GM23338 (cell line): Measurements from ENCODE around the gene OR2J2. TPM values are rescaled to one million over a fixed set of nuclear protein-coding genes. Genes with fewer than 3 reads are reported as not detected.
"Not testable (repeated sequence)": the region's sequence is repeated elsewhere in the genome, so short reads cannot be mapped to it uniquely, and the experiment has no call there.

ENCODE experiments used
- ATAC-seq: fragments of 200-7000 bp; cut with Tn5 transposase; 3 replicates; pipeline ENCODE4 v1.9.1; 2020
- DNase-seq: peaks from one replicate; pipeline ENCODE4 v3.0.0-alpha.2; 2015; ENCODE audit warnings: low spot score
- H2AFZ ChIP-seq: fragments of 200-600 bp; sonication (generic); 2 replicates; pipeline ENCODE4 v1.8.0; 2016; ENCODE audit warnings: antibody characterized with exemption, mild to moderate bottlenecking, moderate library complexity
- H3F3A ChIP-seq: fragments of 200-600 bp; sonication (generic); replicated peaks from 2 replicates; pipeline ENCODE4 v1.8.0; 2017; ENCODE audit warnings: antibody characterized with exemption, mixed run types, low read depth
- H3K27ac ChIP-seq: fragments of 200-600 bp; sonication (generic); 2 replicates; pipeline ENCODE4 v1.6.1; 2016; ENCODE audit warnings: low read depth
- H3K27me3 ChIP-seq: fragments of 200-600 bp; sonication (generic); 2 replicates; pipeline ENCODE4 v1.8.0; 2016; ENCODE audit warnings: mild to moderate bottlenecking, mixed run types, moderate library complexity; ENCODE audit not compliant: insufficient read depth
- H3K36me3 ChIP-seq: fragments of 200-600 bp; sonication (generic); 2 replicates; pipeline ENCODE4 v1.8.0; 2016; ENCODE audit warnings: mild to moderate bottlenecking; ENCODE audit not compliant: insufficient read depth
- H3K4me1 ChIP-seq: fragments of 200-600 bp; sonication (generic); 2 replicates; pipeline ENCODE4 v1.8.0; 2016; ENCODE audit warnings: mild to moderate bottlenecking, moderate library complexity; ENCODE audit not compliant: insufficient read depth
- H3K4me2 ChIP-seq: fragments of 200-600 bp; sonication (generic); 2 replicates; pipeline ENCODE4 v1.7.1; 2017; ENCODE audit warnings: mixed run types
- H3K4me3 ChIP-seq: fragments of 200-600 bp; sonication (generic); 2 replicates; pipeline ENCODE4 v1.6.1; 2016; ENCODE audit warnings: mixed run types
- H3K79me2 ChIP-seq: fragments of 200-600 bp; sonication (generic); replicated peaks from 2 replicates; pipeline ENCODE4 v1.8.0; 2017; ENCODE audit warnings: mild to moderate bottlenecking; ENCODE audit not compliant: insufficient read depth
- H3K9me2 ChIP-seq: fragments of 200-600 bp; sonication (generic); 2 replicates; pipeline ENCODE4 v1.8.0; 2017; ENCODE audit not compliant: insufficient read depth
- H4K20me1 ChIP-seq: fragments of 200-600 bp; sonication (generic); replicated peaks from 2 replicates; pipeline ENCODE4 v1.8.0; 2017; ENCODE audit warnings: mild to moderate bottlenecking; ENCODE audit not compliant: insufficient read depth
- H3K27ac Mint-ChIP-seq: 2 replicates; pipeline ENCODE4 v1.8.0; 2020; ENCODE audit warnings: inconsistent platforms, mild to moderate bottlenecking, moderate library complexity, mixed read lengths
- H3K27me3 Mint-ChIP-seq: 3 replicates; pipeline ENCODE4 v1.8.0; 2022; ENCODE audit warnings: low read depth, mild to moderate bottlenecking, moderate library complexity, mixed read lengths, inconsistent platforms; ENCODE audit not compliant: insufficient read depth, poor library complexity
- H3K36me3 Mint-ChIP-seq: 3 replicates; pipeline ENCODE4 v1.8.0; 2021; ENCODE audit warnings: low read depth, mild to moderate bottlenecking, inconsistent platforms, moderate library complexity, mixed read lengths
- H3K4me1 Mint-ChIP-seq: 3 replicates; pipeline ENCODE4 v1.8.0; 2020; ENCODE audit warnings: mild to moderate bottlenecking, inconsistent platforms, mixed read lengths
- H3K4me3 Mint-ChIP-seq: 3 replicates; pipeline ENCODE4 v1.8.0; 2021; ENCODE audit warnings: moderate library complexity, mild to moderate bottlenecking, inconsistent platforms, mixed read lengths
- H3K9me3 Mint-ChIP-seq: 3 replicates; pipeline ENCODE4 v1.8.0; 2020; ENCODE audit warnings: moderate library complexity, mild to moderate bottlenecking, inconsistent platforms, mixed read lengths
- EZH2 ChIP-seq: fragments of 200-600 bp; sonication (generic); IDR thresholded peaks from one replicate; pipeline ENCODE4 v1.8.0; 2017; ENCODE audit warnings: antibody characterized with exemption, mild to moderate bottlenecking, low read depth; ENCODE audit not compliant: unreplicated experiment
- EZH2phosphoT487 ChIP-seq: fragments of 200-600 bp; sonication (generic); IDR thresholded peaks from one replicate; pipeline ENCODE4 v1.8.1; 2018; ENCODE audit warnings: antibody characterized with exemption; ENCODE audit not compliant: unreplicated experiment
- JUNB ChIP-seq: IDR thresholded peaks from one replicate; pipeline ENCODE4 v1.6.1; 2016; ENCODE audit warnings: antibody characterized with exemption; ENCODE audit not compliant: unreplicated experiment
- NANOG ChIP-seq: IDR thresholded peaks from 2 replicates; pipeline ENCODE4 v1.6.1; 2016; ENCODE audit warnings: antibody characterized with exemption, borderline replicate concordance
- STAT1 ChIP-seq: IDR thresholded peaks from one replicate; pipeline ENCODE4 v1.6.1; 2016; ENCODE audit warnings: antibody characterized with exemption; ENCODE audit not compliant: unreplicated experiment
- ZNF114 ChIP-seq: fragments of 250-450 bp; sonication (Bioruptor Pico); IDR thresholded peaks from 2 replicates; pipeline ENCODE4 v1.5.0; 2020; ENCODE audit warnings: mild to moderate bottlenecking, moderate library complexity
- ZNF331 ChIP-seq: fragments of 250-450 bp; sonication (Bioruptor Pico); IDR thresholded peaks from 2 replicates; pipeline ENCODE4 v1.5.0; 2020; ENCODE audit warnings: low read depth, mild to moderate bottlenecking, moderate library complexity
- polyA plus RNA-seq: library from polyadenylated mRNA; unstranded; fragments of >200 nt; fragmentation: Nextera tagmentation; extraction: Ambion mirVana; gene quantifications from 2 replicates; pipeline ENCODE4 v1.2.1, GENCODE V29; 2016
- total RNA-seq: library from RNA; depleted of rRNA; stranded (reverse); fragments of >200 nt; shearing (Covaris generic); gene quantifications from 2 replicates; pipeline ENCODE4 v1.2.3, GENCODE V29; 2014
- TF ChIP-seq, protein P1 (sequence below): IDR thresholded peaks from 2 replicates; pipeline ENCODE4 v1.6.1; 2016; ENCODE audit warnings: antibody characterized with exemption
- TF ChIP-seq, protein P2 (sequence below): IDR thresholded peaks from one replicate; pipeline ENCODE4 v1.6.1; 2018; ENCODE audit warnings: antibody characterized with exemption; ENCODE audit not compliant: unreplicated experiment
- TF ChIP-seq, protein P3 (sequence below): fragments of 250-450 bp; sonication (Bioruptor Pico); IDR thresholded peaks from 2 replicates; pipeline ENCODE4 v1.5.0; 2020; ENCODE audit warnings: mild to moderate bottlenecking, moderate library complexity

The OR2J2 gene
- total and polyA plus RNA-seq, 2 experiments from 2014 or later: not detected

DNA sequence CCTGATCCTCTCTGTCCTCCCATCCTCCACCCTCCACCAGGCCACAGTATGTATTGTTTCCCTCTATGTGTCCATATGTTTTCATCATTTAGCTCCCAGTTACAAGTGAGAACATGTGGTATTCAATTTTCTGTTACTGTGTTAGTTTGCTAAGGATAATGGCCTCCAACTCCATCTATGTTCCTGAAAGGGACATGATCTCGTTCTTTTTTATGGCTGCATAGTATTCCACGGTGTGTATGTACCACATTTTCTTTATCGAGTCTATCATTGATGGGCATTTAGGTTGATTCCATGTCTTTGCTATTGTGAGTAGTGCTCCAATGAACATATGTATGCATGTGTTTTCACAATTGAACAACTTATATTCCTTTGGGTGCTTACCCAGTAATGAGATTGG lies 21.3 kb upstream of the OR2J2 start:
- H3K4me1 ChIP-seq, H3K4me1 Mint-ChIP-seq, H3K27ac ChIP-seq, DNase-seq, H2AFZ ChIP-seq, H3F3A ChIP-seq, ATAC-seq, H4K20me1 ChIP-seq, H3K36me3 Mint-ChIP-seq, H3K4me2 ChIP-seq, H3K27me3 ChIP-seq, H3K79me2 ChIP-seq, H3K36me3 ChIP-seq, H3K4me3 ChIP-seq, H3K27me3 Mint-ChIP-seq, H3K9me2 ChIP-seq, H3K27ac Mint-ChIP-seq, H3K4me3 Mint-ChIP-seq: not testable (repeated sequence)
- peaks cover 10% of the 10 kb centered on the region; the same call in 2 of the 3 replicates for H3K9me3 Mint-ChIP-seq

DNA sequence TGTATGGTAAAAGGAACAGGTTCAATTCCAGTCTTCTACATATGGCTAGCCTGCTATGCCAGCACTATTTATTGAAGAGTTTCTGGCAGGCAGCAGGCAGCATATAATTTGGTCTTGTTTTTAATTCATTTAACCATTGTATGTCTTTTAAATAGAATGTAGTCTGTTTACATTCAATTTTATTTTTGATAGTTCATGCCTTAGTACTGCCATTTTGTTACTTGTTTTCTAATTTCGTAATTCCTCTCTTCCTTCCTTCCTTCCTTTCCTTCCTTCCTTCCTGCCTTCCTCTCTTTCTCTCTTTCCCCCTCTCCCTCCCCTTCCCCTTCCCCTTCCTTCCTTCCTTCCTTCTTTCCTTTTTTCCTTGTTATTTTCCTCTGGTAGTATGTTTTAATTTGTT lies 17.6 kb upstream of the OR2J2 start:
- no peak overlapping the region for H3K27ac Mint-ChIP-seq
- TF ChIP-seq NANOG (no peak), EZH2phosphoT487 (no peak), ZNF331 (no peak), EZH2 (no peak), STAT1 (no peak), JUNB (no peak), ZNF114 (no peak)
- TF ChIP-seq, protein P1, sequence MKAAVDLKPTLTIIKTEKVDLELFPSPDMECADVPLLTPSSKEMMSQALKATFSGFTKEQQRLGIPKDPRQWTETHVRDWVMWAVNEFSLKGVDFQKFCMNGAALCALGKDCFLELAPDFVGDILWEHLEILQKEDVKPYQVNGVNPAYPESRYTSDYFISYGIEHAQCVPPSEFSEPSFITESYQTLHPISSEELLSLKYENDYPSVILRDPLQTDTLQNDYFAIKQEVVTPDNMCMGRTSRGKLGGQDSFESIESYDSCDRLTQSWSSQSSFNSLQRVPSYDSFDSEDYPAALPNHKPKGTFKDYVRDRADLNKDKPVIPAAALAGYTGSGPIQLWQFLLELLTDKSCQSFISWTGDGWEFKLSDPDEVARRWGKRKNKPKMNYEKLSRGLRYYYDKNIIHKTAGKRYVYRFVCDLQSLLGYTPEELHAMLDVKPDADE: no peak
- TF ChIP-seq, protein P2, sequence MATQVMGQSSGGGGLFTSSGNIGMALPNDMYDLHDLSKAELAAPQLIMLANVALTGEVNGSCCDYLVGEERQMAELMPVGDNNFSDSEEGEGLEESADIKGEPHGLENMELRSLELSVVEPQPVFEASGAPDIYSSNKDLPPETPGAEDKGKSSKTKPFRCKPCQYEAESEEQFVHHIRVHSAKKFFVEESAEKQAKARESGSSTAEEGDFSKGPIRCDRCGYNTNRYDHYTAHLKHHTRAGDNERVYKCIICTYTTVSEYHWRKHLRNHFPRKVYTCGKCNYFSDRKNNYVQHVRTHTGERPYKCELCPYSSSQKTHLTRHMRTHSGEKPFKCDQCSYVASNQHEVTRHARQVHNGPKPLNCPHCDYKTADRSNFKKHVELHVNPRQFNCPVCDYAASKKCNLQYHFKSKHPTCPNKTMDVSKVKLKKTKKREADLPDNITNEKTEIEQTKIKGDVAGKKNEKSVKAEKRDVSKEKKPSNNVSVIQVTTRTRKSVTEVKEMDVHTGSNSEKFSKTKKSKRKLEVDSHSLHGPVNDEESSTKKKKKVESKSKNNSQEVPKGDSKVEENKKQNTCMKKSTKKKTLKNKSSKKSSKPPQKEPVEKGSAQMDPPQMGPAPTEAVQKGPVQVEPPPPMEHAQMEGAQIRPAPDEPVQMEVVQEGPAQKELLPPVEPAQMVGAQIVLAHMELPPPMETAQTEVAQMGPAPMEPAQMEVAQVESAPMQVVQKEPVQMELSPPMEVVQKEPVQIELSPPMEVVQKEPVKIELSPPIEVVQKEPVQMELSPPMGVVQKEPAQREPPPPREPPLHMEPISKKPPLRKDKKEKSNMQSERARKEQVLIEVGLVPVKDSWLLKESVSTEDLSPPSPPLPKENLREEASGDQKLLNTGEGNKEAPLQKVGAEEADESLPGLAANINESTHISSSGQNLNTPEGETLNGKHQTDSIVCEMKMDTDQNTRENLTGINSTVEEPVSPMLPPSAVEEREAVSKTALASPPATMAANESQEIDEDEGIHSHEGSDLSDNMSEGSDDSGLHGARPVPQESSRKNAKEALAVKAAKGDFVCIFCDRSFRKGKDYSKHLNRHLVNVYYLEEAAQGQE: no peak
- TF ChIP-seq, protein P3, sequence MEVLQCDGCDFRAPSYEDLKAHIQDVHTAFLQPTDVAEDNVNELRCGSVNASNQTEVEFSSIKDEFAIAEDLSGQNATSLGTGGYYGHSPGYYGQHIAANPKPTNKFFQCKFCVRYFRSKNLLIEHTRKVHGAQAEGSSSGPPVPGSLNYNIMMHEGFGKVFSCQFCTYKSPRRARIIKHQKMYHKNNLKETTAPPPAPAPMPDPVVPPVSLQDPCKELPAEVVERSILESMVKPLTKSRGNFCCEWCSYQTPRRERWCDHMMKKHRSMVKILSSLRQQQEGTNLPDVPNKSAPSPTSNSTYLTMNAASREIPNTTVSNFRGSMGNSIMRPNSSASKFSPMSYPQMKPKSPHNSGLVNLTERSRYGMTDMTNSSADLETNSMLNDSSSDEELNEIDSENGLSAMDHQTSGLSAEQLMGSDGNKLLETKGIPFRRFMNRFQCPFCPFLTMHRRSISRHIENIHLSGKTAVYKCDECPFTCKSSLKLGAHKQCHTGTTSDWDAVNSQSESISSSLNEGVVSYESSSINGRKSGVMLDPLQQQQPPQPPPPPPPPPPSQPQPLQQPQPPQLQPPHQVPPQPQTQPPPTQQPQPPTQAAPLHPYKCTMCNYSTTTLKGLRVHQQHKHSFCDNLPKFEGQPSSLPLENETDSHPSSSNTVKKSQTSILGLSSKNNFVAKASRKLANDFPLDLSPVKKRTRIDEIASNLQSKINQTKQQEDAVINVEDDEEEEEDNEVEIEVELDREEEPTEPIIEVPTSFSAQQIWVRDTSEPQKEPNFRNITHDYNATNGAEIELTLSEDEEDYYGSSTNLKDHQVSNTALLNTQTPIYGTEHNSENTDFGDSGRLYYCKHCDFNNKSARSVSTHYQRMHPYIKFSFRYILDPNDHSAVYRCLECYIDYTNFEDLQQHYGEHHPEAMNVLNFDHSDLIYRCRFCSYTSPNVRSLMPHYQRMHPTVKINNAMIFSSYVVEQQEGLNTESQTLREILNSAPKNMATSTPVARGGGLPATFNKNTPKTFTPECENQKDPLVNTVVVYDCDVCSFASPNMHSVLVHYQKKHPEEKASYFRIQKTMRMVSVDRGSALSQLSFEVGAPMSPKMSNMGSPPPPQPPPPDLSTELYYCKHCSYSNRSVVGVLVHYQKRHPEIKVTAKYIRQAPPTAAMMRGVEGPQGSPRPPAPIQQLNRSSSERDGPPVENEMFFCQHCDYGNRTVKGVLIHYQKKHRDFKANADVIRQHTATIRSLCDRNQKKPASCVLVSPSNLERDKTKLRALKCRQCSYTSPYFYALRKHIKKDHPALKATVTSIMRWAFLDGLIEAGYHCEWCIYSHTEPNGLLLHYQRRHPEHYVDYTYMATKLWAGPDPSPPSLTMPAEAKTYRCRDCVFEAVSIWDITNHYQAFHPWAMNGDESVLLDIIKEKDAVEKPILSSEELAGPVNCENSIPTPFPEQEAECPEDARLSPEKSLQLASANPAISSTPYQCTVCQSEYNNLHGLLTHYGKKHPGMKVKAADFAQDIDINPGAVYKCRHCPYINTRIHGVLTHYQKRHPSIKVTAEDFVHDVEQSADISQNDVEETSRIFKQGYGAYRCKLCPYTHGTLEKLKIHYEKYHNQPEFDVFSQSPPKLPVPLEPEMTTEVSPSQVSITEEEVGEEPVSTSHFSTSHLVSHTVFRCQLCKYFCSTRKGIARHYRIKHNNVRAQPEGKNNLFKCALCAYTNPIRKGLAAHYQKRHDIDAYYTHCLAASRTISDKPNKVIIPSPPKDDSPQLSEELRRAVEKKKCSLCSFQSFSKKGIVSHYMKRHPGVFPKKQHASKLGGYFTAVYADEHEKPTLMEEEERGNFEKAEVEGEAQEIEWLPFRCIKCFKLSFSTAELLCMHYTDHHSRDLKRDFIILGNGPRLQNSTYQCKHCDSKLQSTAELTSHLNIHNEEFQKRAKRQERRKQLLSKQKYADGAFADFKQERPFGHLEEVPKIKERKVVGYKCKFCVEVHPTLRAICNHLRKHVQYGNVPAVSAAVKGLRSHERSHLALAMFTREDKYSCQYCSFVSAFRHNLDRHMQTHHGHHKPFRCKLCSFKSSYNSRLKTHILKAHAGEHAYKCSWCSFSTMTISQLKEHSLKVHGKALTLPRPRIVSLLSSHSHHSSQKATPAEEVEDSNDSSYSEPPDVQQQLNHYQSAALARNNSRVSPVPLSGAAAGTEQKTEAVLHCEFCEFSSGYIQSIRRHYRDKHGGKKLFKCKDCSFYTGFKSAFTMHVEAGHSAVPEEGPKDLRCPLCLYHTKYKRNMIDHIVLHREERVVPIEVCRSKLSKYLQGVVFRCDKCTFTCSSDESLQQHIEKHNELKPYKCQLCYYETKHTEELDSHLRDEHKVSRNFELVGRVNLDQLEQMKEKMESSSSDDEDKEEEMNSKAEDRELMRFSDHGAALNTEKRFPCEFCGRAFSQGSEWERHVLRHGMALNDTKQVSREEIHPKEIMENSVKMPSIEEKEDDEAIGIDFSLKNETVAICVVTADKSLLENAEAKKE: no peak

More for the DNA sequence above, 17.6 kb upstream of the OR2J2 start:
- Mint-ChIP-seq H3K4me3 (no peak overlapping the region), H3K9me3 (peaks cover 6% of the 10 kb centered on the region; the same call in 1 of the 3 replicates), H3K4me1 (no peaks in the 10 kb centered on the region), H3K27me3 (no peaks in the 10 kb centered on the region), H3K36me3 (no peaks in the 10 kb centered on the region)
- Histone ChIP-seq H3K4me1 (no peaks in the 10 kb centered on the region), H2AFZ (no peak overlapping the region), H3F3A (no peaks in the 10 kb centered on the region), H3K27me3 (no peaks in the 10 kb centered on the region), H3K36me3 (no peaks in the 10 kb centered on the region), H3K27ac (no peak overlapping the region), H3K9me2 (no peaks in the 10 kb centered on the region), H3K4me2 (no peak overlapping the region), H4K20me1 (no peaks in the 10 kb centered on the region), H3K4me3 (no peak overlapping the region), H3K79me2 (no peaks in the 10 kb centered on the region)
- ATAC-seq: no peak
- no peak for DNase-seq
